Middle frontal gyrus (tissue), 1 donor: Measurements from ENCODE around the gene COG8.
A peak's percentile ranks its signal among the peaks of the same experiment; 100 is the strongest.

Experiments
- DNase-seq: peaks from one replicate; pipeline ENCODE4 v3.0.0-alpha.2; 2015; ENCODE audit warnings: low spot score; ENCODE audit errors: extremely low spot score

COG8 gene

DNA sequence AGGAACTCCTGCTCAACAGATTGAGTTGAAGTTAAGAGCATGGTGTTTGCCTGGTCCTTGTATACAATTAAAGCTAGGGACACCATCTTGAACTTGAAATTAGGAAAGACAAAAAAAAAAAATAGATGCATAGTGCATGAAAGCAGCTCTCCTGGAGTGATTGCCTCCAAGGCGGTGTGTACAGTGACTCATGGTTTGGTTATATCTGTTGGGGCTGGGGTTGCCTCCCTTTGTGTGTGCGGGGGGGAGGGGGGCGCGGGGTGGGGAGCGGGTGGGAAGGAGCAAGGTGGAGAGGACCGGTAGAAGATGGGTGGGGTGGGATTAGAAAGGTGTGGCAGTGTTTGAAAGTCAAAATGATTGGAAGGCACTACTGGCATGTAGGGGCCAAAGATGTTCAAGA, 8.9 kb upstream of the COG8 start:
- DNase-seq, result no peak

- DNase-seq, result no peak
Measured at GRCh38 chr16:69346683-69347082, 7.3 kb upstream of the COG8 start.

GRCh38 chr16:69345923-69346322, 6.6 kb upstream of the COG8 start:
- DNase-seq, result no peak

DNA sequence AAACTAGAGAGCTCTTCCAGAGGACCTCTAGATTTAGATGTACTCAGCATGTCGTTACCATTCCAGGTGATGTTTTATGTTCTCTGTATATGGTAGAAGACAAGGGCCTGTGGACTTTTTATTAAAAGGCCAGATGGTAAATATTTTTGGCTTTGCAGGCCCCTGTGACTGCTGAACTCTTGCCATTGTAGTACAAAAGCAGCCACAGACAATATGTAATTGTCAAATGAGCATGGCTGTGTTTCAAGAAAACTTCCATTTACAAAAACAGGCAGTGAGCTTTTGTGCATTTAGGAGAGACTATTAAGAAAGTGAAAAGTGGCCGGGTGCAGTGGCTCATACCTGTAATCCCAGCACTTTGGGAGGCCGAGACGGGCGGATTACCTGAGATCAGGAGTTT, 4.8 kb upstream of the COG8 start:
- DNase-seq, result no peak

DNA sequence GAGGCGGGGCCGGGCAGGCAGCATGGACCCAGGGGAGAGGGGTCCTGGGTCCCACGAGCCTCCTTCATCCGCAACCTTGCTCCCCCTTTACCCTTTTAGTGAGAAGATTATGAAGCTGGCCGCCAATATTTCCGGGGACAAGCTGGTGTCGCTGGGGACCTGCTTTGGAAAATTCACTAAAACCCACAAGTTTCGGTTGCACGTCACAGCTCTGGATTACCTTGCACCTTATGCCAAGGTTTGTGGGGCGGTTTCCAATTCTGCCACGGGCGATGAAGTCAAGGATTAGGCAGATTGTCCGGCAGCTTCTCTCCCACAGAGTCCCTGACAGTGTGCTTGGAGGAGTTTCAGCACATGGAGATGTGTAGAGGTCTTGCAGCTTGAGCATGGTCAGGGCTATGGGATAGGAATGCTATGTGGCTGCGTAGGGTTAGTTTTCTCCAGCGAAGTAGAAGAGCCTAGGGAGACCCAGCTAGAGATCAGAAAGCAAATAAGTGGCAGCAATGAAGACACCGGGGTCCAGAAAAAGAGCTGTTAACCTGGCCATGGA, 806 bp upstream of the COG8 start:
- DNase-seq, result no peak

GRCh38 chr16:69338557-69339288, 641 bp downstream of the COG8 start:
- no peak for DNase-seq

GRCh38 chr16:69334696-69335095, 4.7 kb downstream of the COG8 start:
- DNase-seq, result no peak

DNA sequence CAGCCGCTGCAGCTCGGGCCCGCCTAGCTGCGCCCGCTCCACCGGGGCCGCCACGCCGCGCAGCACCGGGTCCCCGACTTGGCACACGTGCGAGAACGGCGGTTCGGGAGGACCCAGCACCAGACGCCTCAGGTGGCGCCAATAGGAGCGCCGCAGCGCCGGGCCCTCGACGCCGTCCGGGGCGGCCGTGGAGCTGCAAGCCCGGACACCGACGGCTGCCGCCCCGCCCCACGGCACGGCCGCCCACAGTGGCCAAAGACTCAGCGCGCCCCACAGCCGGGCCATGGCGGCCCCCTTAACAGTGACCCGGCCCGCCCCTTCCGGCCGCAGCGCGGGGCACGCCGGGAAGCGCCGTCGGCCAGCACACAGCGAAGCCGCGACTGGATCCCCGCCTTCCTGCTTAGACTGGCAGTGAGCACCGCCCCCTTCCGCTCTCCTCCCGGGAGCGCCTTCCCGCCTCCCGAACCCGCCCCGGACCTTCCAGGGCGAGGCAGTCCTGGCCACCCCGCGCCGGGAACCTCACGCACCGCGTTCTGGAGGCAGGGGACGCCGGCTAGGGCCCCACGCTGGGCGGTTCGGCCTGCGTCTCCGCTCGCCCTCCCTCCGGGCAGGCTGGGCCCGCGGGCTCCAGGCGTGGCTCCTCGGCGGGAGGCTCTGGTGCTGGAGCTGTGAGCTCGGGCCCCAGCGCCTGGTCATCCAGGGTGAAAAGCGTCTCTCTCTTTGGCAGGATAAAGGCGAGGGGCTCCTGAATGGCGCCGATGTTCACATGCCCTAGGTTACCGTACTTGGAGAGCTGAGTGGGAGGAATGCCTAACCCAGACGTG, 8.9 kb downstream of the COG8 start, which contains the start of gene PDF:
PDF (minus strand) TSS at position 303 of the 824 bp plus-strand sequence; CDS start at position 285, 18 bp downstream.
- DNase-seq, result peak; percentile 93

DNA sequence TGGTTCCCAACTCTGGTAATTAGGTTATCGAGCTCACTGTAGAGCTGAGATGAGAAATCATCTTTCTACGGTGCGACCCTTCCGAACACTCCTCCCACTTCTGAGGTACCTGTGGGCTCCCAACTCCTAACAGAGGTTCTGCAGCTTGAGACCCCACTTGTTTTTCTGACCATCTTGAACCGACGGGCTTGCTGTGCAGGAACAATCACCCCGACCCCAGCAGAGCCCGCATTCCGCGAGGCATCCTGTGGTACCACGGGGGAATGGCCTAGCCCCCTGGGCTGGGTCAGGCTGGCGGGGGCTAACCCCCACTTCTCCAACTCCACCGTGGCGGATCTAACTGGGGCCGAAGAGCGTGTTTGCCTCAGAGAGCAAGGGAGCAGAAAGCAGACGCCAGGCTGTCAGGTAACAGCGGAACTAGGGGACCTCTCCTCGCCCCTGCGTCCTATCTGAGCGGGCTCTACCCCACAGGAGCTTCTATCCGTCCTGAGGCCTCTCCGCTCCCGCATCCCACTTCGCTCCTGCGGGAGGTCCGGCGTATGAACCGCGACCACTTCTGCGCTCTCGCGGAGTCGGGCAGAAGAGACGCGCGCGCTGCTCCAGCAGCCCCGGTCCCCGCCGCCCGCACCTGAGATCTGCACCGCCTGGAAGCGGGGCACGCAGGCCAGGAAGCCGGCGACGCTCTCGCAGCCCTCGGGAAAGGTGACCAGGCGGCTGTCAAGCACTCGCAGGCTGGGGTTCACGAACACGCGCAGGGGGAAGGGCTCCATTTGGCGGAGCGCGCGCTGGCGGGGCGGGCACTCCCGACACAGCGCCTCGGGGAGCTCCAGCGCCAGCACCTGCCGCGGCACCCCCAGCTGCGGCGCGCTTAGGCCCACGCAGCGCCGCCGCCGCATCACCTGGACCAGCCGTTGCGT, 9.7 kb downstream of the COG8 start:
- no peak for DNase-seq

GRCh38 chr16:69328854-69329316, 10.5 kb downstream of the COG8 start:
- DNase-seq, result no peak

DNA sequence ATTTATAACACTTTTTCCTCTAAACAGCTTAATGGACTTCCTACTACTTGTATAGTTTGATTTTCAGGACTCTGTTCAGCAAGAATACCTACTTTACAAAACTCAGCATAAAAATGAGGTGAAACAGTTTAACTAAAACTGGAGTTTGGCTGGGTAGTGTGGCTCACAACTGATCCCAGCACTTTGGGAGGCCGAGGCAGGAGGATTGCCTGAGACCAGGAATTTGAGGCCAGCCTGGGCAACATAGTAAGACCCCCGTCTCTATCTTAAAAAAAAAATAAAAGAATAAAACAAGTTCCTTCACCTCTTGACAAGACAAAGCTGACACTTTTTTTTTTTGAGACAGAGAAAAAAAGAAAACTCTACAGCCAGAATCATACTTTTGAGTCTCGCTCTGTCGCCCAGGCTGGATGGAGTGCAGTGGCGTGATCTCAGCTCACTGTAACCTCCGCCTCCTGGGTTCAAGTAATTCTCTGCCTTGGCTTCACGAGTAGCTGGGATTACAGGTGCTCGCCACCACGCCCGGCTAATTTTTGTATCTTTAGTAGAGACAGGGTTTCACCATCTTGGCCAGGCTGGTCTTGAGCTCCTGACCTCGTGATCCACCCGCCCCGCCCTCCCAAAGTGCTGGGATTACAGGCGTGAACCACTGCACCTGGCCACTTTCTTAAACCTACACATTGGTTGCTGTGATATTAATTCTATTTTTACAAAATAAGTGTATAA, 11.6 kb downstream of the COG8 start:
- DNase-seq, result no peak

GRCh38 chr16:69326172-69326873, 13.0 kb downstream of the COG8 start:
- DNase-seq, result no peak

DNA sequence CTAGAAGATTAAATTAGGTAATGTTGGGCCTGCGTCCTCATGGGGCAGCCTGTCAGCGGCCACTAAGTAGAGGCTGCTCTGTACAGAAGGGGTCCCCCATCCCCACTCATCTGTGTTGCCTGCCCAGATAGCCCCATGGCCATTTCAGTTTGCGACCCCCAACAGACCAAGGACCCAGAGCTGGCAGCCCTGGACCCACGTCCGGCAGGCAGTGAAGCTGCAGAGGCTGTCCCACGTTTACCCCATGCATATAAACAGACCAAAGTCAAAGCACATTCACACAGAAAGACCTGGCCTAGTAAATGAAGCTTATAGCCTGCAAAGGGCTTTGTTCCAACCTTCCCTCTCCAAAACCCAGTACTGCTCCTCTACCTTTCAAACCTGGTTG, 13.6 kb downstream of the COG8 start:
- DNase-seq, result no peak

GRCh38 chr16:69324585-69325253, 14.6 kb downstream of the COG8 start:
- DNase-seq, result no peak

- DNase-seq, result no peak
Measured at GRCh38 chr16:69324013-69324531, 15.3 kb downstream of the COG8 start.

GRCh38 chr16:69323415-69323814, 15.9 kb downstream of the COG8 start:
- DNase-seq, result no peak

GRCh38 chr16:69322343-69322742, 17.0 kb downstream of the COG8 start:
- DNase-seq, result no peak

DNA sequence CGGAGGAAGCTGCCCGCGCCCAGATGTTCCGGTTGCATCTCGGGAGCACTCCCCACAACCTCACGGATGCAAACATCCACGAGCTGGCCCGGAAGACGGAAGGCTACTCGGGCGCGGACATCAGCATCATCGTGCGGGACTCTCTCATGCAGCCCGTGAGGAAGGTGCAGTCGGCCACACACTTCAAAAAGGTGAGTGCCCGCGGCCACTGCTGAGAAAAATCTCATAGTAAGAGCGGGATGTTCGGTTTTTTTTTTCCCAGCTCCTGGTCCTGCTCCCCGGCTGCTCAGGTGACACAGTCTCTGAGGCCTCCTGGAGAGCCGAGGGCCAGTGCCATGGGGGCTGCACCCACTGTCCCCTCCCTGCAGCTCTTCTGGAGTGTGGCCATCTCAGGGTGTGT, 18.3 kb downstream of the COG8 start:
- DNase-seq, result no peak

DNA sequence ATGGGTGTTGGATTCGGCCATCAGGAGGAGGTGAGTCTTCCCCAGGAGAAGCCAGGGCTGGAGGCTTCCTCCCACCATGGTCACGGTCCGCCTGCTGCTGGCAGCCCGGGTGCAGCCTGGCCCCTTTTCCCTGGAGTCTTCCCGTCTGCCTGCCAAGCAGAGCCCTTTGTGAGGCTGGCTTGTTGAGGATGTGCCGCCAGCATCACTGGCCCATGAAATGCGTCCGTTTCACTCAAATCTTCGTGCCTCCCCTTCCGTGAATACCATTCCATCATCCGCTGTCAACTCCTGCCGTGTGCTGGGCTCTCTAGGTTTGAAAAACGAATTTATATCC, 18.7 kb downstream of the COG8 start:
- no peak for DNase-seq
